ACC112 (cell line): ENCODE results near the gene PRKCSH.
"Not testable (repeated sequence)": the region's sequence is repeated elsewhere in the genome, so short reads cannot be mapped to it uniquely, and the experiment has no call there.

ENCODE experiments used
- H2AFZ ChIP-seq: fragments of 200-600 bp; sonication (generic); one replicate; pipeline ENCODE4 v1.6.0; 2017; ENCODE audit warnings: antibody characterized with exemption, low read length; ENCODE audit not compliant: unreplicated experiment
- H3K27ac ChIP-seq: fragments of 200-600 bp; sonication (generic); 2 replicates; pipeline ENCODE4 v1.5.1; 2014; ENCODE audit warnings: low read depth, mild to moderate bottlenecking, antibody characterized with exemption, low read length, moderate library complexity
- H3K27me3 ChIP-seq: fragments of 200-600 bp; sonication (generic); 2 replicates; pipeline ENCODE4 v1.6.1; 2014; ENCODE audit warnings: mild to moderate bottlenecking, antibody characterized with exemption, low read length, moderate library complexity, mixed read lengths; ENCODE audit not compliant: insufficient read depth
- H3K36me3 ChIP-seq: fragments of 200-600 bp; sonication (generic); 2 replicates; pipeline ENCODE4 v1.6.1; 2016; ENCODE audit warnings: mild to moderate bottlenecking, antibody characterized with exemption, low read length, moderate library complexity, mixed read lengths; ENCODE audit not compliant: insufficient read depth
- H3K4me1 ChIP-seq: fragments of 200-600 bp; sonication (generic); one replicate; pipeline ENCODE4 v1.6.1; 2016; ENCODE audit warnings: low read length, mixed read lengths; ENCODE audit not compliant: insufficient read depth, unreplicated experiment, control insufficient read depth
- H3K4me3 ChIP-seq: fragments of 200-600 bp; sonication (generic); 2 replicates; pipeline ENCODE4 v1.5.1; 2014; ENCODE audit warnings: mild to moderate bottlenecking, low read depth, low read length
- H3K79me2 ChIP-seq: fragments of 200-600 bp; sonication (generic); one replicate; pipeline ENCODE4 v1.6.0; 2016; ENCODE audit warnings: low read length; ENCODE audit not compliant: control insufficient read depth, unreplicated experiment, insufficient read depth

The PRKCSH gene

DNA sequence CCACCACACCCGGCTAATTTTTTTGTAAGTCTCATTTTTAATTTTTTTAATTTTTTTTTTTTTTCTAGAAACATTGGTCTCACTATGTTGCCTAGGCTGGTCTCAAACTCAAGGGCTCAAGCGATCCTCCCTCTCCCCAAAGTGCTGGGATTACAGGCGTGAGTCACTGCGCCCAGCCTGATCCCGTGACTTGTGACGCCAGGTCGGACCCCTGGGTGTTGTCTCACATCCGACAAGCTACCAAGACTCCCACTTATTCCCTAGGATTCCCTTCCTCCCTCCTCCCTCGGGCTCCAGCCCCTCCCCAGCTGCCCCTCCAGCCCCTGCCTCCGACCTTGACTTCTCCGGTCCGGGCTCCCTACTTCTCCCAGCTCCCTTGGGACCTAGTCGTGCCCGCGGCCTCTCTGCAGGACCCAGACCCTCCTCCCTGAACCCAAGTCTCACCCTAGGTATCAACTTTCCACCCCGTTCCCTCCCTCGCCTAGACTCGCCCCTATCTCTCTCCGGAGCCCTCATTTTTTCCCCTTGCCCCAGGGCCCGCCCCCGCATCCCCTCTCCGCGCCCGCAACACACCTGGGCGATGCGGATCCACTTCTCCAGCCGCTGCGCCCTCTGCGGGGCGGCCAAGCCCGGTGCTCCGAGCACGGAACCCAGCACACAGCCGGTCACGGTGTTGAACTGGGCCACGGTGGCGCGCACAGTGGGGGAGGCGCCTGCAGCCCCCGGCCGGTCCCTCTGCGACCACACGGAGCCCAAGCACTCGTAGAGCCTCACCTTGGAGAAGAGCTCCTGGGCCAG lies 29.4 kb upstream of the PRKCSH start:
- Histone ChIP-seq H3K4me1 (no peaks in the 10 kb centered on the region), H2AFZ (no peak overlapping the region), H3K27me3 (no peaks in the 10 kb centered on the region), H3K79me2 (no peaks in the 10 kb centered on the region), H3K36me3 (no peaks in the 10 kb centered on the region), H3K4me3 (no peak overlapping the region), H3K27ac (no peak overlapping the region)

DNA sequence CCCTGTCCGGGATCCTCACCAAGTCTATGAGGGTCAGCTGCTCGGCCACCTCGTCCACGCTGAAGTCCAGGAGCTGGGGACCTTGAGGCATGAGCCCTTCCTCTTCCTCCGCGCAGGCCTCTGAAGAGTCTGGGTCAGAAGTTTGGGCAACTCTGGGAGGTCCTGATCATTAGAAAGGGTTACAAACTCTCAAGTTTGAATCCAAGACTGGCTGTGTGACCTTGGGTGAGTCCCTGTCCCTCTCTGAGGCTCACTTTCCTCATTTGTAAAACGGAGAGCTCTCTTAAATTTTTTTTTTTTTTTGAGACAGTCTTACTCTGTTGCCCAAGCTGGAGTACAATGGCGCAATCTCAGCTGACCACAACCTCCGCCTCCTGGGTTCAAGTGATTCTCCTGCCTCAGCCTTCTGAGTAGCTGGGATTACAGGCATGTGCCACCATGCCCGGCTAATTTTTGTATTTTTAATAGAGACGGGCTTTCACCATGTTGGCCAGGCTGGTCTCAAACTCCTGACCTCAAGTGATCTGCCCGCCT lies 28.7 kb upstream of the PRKCSH start:
- H3K4me1 ChIP-seq, H3K4me3 ChIP-seq, H2AFZ ChIP-seq, H3K27me3 ChIP-seq, H3K36me3 ChIP-seq, H3K27ac ChIP-seq, H3K79me2 ChIP-seq: not testable (repeated sequence)

DNA sequence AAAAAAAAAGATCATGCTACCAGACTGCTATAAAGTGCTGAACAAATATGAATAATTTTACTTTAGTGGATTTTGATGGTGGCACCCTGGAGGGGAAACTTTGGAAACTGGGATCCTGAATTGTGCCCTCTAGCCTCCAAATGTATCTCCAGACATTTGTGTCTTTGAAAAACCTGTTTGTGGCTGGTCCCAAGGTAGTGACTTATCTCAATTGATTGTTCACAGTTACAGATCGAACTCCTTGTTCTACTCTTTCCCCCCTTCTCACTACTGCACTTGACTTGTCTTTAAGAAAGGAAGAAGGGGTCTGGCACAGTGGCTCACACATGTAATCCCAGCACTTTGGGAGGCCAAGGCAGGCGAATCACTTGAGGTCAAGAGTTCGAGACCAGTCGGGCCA lies 26.8 kb upstream of the PRKCSH start:
- H3K4me1 ChIP-seq, result no peaks in the 10 kb centered on the region
- no peaks in the 10 kb centered on the region for H3K36me3 ChIP-seq
- no peak overlapping the region for H2AFZ ChIP-seq
- H3K79me2 ChIP-seq, result no peaks in the 10 kb centered on the region
- no peak overlapping the region for H3K4me3 ChIP-seq
- no peaks in the 10 kb centered on the region for H3K27me3 ChIP-seq
- H3K27ac ChIP-seq, result no peak overlapping the region

DNA sequence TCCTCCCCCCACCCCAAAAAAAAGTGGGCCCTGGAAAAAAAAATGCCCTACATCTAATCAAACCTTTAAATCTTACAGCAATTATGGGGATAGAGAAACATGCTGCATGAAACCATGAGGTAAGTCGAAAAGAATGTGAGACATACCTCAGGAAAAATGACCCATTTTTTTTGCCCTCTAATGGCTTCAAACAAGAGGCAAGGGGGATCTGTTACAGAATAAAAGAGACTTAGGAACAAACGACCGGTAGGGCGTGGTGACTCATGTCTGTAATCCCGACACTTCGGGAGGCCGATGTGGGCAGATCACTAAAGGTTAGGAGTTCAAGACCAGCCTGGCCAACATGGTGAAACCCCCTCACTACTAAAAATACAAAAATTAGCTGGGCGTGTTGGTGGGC lies 24.8 kb upstream of the PRKCSH start:
- Histone ChIP-seq H3K4me3 (no peak overlapping the region), H3K27ac (no peak overlapping the region)

DNA sequence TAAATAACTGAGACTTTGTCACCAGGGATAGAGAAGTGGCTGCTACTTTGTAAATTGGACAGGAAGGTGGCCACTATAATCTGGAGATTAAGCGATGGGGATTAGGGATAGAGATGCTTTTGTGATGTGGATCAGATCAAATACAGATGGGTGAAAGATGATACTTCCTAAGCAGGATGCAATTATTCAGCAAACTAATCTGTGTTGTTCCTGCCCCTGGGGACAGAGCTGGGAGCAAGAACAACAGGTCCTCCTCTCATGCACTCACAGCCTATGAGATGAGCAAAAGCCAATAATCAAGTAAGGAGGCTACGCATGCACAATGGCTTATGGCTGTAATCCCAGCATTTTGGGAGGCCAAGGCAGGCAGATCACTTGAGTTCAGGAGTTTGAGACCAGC lies 20.9 kb upstream of the PRKCSH start:
- Histone ChIP-seq H3K36me3 (no peaks in the 10 kb centered on the region), H3K27me3 (0 out of 2 replicates have a peak, but pooled peaks cover 5% of the 10 kb centered on the region), H3K4me3 (no peak overlapping the region), H2AFZ (no peak overlapping the region), H3K4me1 (peaks cover 3% of the 10 kb centered on the region), H3K27ac (no peak overlapping the region), H3K79me2 (no peaks in the 10 kb centered on the region)

More for the DNA sequence above, 24.8 kb upstream of the PRKCSH start:
- Histone ChIP-seq H2AFZ (no peak overlapping the region), H3K4me1 (no peaks in the 10 kb centered on the region), H3K79me2 (no peaks in the 10 kb centered on the region), H3K27me3 (no peaks in the 10 kb centered on the region), H3K36me3 (no peaks in the 10 kb centered on the region)

DNA sequence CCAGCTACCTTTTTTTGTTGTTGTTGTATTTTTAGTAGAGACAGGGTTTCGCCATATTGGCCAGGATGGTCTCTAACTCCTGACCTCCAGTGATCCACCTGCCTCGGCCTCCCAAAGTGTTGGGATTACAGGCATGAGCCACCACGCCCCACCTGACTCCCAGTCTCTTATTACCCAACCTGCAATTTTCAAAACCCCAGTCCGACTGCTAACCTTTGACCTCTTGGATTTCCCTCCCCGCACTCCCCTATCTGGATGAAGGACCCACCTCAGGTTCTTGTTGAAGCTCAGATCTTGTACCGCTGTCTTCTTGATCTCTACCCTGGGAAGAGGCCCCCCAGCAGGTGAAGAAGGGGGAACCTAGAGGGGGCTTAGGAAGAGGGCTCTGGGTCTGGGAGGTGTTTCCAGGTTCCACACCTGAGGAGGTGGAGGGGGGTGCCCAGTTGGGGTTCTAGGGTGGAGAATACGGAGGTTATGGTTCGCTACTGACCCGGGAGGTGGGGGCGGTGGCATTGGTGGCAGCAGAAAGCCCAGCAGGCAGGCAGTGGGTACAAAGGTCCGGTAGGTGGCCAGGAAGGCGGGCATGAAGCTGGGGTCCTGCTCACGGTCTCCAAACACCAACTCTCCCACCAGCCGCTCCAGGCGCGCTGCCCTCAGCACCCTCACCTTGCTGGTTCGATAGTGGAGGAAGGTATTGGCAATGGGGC lies 18.9 kb upstream of the PRKCSH start:
- Histone ChIP-seq H3K4me3 (no peak overlapping the region), H2AFZ (no peak overlapping the region), H3K4me1 (peaks cover 6% of the 10 kb centered on the region), H3K79me2 (no peaks in the 10 kb centered on the region), H3K36me3 (no peaks in the 10 kb centered on the region), H3K27me3 (peaks cover 11% of the 10 kb centered on the region; the same call in 1 of the 2 replicates), H3K27ac (no peak overlapping the region)

DNA sequence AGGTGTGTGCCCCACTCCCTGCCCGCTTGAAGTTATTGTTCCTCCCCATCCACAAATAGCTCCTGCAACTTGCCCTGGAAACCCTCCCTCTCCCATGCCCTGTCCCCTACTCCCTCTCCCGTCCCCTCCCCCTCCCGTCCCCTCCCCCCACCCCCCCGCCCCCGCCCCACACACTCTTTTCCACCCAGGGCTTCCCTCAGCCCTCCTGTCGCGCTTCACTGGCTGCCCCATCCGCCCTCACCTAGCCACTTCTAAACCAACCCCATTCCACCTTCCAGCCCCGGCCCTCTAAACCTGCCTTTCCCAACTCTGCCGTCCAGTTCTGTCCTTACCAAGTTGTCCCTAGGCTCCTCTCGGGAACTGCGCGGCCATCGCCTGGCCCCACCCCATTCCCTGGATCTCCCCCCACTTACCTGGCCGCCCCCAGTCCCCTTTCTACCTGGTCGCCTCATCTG lies 17.3 kb upstream of the PRKCSH start:
- H3K27ac ChIP-seq, result no peak overlapping the region
- H3K27me3 ChIP-seq, result peaks cover 27% of the 10 kb centered on the region
- peaks cover 6% of the 10 kb centered on the region for H3K4me1 ChIP-seq
- H3K36me3 ChIP-seq, result no peaks in the 10 kb centered on the region
- peak overlapping the region; percentile 77 for H3K4me3 ChIP-seq
- no peaks in the 10 kb centered on the region for H3K79me2 ChIP-seq
- no peak overlapping the region for H2AFZ ChIP-seq

DNA sequence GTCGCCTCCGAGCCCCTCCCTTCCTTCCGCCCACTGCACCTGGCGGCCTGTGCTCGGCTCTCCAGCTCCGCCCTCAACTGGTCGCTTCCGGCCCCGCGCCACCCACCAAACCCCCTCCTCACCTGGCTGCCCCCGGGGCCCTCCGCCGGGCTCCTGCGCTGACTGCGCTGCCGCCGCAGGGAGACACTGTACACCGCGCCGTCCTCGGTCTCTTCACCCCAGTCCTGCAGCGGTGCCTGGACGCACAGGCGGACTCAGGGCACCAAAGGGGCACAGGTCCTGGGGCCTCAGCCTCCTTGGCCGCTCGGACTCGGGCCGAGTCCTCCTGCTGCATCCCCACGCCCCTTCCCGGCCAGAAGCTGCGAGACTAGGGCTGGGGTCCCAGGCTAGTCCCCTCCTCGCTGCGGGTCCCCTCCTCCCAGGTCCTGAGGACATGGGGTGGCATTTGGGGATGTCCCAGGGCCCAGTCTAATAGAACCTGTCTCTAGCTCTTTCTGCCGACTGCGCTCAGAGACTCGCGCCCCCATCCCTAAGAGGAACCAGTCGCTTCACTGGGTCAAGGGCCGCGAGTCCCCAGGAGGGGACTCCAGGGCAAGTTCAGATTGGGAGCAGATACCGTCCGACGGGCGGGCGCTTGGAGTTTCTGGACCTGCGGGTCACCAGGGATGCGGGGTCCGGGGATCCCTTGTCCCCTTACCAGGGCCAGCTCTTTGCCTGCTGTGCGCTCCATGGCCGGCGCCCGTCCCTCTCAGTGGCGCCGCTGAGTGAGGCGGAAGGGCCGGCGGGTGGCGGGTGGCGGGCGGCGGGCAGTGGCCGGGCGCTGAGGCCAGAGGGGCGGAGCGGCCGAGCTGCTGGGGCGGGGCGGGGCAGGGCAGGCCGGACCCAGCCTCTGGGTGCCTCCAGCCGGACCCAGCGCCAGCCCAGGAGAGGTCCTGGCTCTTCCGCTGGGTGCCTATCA lies 16.6 kb upstream of the PRKCSH start, which contains the start of gene RGL3:
Gene RGL3, minus strand, starts transcription at position 766 of the 958 bp plus-strand sequence. Its CDS starts 36 bp downstream, at position 730.
- H3K27ac ChIP-seq, result no peak within 1 kb of the TSS

DNA sequence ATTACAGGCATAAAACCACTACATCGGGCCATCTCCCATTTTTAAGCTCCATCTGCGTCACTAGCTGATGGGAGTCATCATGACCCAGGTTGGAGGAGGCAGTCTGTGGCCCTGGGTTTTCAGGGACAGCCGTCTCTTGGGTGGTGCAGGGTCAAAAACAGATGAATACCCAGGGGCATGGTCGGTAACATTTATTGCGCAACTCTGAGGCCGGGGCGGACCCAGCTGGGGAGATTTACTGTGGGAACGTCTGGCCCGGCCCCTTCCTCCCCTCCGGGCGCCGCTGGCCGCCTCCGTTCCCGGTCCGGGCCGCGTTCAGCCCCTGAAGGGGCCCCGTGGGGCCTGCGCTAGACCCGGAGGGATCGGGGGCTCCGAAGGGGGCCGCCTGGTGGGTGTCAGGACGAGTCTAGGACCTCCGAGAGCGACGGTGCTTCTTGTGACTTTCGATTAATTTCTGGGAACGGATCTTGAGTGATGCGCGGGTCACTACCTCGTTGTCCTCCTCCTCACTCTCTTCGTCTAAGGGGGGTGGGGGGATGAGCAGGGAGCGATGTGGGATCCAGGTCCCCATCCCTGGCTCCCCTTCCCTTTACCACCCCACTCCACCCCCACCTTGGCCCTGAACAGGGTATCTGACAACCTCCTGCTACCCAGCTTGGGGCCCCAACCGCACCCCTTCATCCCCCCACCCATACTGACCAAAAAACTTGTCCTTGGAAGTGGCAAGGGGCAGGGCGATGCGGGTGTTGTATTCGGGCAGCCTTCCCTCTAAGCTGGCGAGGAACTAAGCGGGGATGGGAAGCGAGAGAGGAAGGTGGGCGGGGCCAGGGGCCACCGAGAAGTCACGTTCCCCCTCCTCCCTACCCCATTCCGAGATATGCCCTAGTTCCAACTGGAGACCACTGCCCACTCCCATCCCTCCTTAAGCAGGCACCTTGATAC lies 14.7 kb upstream of the PRKCSH start:
- H3K4me1 ChIP-seq, result peaks cover 6% of the 10 kb centered on the region
- H3K4me3 ChIP-seq, result peak overlapping the region; percentile 68
- no peaks in the 10 kb centered on the region for H3K36me3 ChIP-seq
- peak overlapping the region; percentile 81 for H2AFZ ChIP-seq
- peaks cover 31% of the 10 kb centered on the region for H3K27me3 ChIP-seq
- no peaks in the 10 kb centered on the region for H3K79me2 ChIP-seq
- H3K27ac ChIP-seq, result no peak overlapping the region

More for the DNA sequence above, 16.6 kb upstream of the PRKCSH start, which contains the start of gene RGL3:
- peaks cover 31% of the 10 kb centered on the region for H3K27me3 ChIP-seq
- no peaks in the 10 kb centered on the region for H3K36me3 ChIP-seq
- peak within 1 kb of the TSS; percentile 77 for H3K4me3 ChIP-seq
- H2AFZ ChIP-seq, result peak within 1 kb of the TSS; percentile 50
- no peaks in the 10 kb centered on the region for H3K79me2 ChIP-seq
- peaks cover 6% of the 10 kb centered on the region for H3K4me1 ChIP-seq
